Fibroblast of skin of right quadriceps (primary cell): Measurements from ENCODE around the gene TBXAS1.

ENCODE experiments used
- DNase-seq: peaks from one replicate; pipeline ENCODE4 v3.0.0-alpha.2; 2013

TBXAS1 gene

DNA sequence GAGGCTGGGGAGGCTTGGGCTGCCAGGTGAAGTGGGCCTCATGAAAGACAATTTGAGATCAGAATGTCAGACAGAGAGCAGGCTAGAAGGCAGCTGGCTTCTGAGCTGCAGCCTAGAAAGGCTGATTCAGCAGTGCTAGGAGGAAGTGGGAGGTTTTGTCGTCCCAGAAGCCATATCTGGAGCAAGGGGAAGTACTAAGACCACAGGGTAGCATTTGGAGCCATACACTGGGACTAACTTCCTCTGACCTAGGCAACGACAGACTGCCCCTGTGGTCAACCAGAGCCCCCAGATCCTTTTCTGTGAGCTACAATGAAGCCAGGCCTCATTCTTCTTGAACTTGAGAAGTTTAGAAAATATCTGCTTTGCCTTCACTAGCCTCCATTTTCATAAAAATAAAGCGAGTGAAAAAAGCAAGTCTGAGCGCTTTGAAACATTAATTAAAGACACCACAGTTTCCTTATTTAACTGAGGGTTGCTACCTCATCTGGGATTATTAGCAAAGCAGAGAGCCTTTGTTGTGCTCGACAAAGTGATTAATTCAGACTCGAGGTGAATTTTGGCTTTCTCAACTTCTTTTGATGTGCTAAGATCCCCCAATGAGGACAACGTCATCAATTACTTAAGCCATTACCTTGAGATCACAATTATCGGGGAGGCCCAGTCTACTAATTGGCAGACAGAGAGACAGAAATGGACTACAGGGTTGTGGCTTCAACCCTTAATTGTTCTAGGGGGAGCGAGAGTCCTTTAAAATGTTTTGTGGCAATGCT, 26.6 kb downstream of the TBXAS1 start:
- no peak for DNase-seq

DNA sequence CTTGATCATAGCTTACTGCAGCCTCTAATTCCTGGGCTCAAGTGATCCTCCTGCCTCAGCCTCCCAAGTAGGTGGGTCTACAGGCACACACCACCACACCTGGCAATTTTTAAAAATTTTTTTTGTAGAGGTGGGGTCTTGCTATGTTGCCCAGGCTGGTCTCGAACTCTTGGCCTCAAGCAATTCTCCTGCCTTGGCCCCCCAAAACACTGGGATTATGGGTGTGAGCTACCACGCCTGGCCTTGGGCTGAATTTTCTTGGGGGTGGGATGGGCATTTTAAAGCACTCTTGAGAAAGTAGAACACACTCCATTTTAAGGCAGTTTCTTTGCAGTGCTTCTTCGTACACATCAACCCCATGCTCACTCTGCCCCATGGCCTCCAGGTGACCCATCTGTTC, 28.7 kb downstream of the TBXAS1 start:
- DNase-seq: no peak

DNA sequence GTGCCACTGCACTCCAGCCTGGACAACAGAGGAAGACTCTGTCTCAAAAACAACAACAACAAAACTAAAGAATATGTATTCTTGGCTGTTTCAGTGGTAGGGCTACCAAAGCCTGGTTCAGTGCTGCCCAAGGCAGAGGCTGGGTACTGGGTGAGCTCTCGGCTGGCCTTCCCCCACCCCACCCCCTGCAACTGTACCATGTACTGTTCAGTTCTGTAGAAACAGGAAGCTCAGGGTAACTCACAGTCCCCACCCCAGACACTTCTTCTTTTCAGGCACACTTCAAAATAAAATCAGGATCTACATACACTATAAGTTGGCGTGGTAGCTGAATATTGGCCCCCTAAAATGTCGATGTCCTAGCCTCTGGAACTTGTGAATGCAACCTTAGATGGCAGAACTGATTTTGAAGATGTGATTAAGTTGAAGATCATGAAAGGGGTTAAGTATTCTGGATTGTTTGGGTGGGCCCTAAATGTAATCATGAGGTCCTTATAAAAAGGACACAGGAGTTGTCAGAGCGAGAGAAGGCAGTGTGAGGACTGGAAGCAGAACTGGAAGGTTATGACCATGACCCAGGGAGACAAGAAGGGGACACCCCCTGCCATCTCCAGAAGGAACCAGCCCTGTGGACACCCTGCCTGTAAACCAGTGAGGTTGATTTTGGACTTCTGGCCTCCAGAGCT, 31.2 kb downstream of the TBXAS1 start:
- no peak for DNase-seq

DNA sequence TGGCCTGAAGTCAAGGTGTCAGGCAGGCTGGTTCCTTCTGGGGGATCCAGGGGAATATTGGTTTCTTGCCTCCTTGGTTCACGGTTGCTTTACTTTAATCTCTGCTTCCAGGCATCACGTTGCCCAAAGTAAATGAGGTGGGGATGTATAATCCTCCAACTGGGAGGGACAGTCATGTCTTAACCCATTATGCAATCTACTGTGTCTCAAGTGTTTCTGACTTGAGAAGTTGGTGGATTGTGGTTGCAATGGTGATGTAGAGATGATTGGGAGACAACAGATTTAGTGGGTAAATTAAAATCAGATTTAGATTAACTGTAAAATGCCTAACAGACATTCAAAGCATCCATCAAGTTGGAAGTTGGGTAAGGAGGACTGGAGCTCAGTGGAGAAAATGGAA, 32.7 kb downstream of the TBXAS1 start:
- DNase-seq: no peak

DNA sequence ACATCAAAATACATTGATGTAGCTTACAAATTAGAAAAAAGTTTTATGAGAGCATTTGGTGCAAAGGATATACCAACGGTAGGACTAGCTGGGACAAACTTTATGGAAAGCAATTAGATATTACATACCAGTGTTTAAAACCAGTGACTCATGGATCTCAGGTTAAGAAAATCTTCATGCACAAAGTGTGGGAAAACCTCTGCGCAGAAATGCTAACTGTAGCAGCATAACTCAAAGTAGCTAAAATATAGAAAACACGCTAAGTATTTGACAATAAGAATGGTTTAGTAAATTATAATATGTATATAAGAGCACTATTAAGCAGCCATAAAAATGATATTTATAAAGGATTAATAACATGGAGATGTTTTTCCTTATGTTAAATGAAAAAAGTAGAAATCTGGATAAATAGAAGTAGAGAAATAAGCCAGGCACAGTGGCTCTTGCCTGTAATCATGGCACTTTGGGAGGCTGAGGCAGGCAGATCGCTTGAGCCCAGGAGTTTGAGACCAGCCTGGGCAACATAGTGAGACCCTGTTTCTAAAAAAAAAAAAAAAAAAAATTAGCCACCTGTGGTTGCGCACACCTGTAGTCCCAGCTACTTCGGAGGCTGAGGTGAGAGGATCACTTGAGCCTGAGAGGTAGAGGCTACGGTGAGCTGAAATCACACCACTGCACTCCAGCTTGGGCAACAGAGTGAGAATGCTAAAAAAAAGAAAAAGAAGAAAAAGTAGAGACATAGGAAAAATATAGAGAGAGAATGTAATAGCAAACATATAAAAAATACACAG, 37.2 kb downstream of the TBXAS1 start:
- no peak for DNase-seq

DNA sequence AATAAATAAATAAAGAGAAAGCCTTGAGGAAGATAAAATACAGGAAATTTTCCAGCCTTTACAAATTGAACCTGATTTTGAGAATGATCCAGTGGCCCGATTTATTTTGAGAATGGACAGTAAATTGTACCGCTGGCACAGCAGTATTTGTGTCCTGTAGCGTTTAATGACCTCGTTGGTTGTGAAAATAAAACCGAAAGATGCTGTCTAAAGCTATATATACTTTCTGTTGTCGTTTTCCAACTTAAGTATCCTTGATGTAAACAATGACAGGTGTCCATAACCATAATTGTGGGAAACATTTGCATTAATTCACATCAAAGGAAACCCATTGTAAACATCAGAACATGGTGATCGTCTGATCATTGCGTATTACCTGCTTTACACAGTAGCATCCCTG, 38.8 kb downstream of the TBXAS1 start:
- no peak for DNase-seq

DNA sequence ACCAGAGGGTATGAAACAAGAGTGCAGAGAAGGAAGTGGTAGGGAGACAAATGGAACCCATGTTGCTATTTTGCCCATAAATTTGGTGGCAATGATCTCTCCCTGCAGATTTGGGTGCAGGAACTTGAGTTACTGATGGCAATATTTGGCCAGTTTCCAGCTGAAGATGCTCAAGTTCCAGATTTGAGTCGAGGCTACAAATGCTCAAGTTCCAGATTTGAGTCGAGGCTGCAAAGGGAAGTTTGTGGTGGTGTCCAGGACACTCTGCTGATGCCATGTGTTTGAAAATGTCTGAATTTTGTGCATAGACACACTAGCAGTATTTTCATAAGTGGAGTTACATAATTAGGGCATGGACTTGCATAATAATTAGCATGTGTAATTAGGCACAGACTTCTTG, 40.8 kb downstream of the TBXAS1 start:
- no peak for DNase-seq

DNA sequence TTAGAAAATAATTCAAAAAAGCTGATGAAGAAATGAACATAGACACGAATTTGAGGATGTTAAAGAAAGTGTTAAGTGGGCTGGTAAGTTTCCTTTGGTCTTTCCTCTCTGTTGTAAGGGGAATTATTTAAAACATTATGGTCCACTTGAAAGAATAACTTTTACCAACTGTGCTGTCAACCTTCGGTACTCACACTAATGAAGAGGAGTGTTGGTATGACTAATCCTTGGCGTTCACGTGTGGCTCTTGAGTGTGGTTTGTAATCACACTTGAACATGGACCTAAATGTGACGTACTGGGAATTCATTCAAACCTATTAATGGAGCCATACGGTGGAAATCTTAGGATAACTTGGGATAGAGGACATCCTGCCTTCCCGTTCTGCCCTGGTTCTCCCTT, 41.3 kb downstream of the TBXAS1 start:
- no peak for DNase-seq

DNA sequence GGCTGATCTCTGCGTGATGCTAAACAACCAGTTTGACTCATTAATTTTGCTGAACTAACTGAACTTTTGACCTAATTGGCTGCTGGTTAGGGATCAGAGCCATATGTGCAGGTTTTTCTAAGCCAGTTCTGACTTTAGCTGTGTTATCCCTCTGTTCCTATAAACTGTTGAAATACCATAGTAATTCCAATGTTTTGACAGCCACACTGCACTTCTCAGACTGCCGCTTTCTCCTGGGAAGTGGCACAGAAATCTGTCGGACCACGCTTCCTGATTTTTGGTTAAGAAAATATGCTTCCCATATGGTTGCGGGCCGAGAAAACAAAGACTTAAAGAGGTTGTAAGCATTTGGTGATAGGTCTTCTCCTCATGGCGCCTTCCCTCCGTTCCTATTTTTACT, 42.3 kb downstream of the TBXAS1 start:
- DNase-seq: peak; percentile 64

DNA sequence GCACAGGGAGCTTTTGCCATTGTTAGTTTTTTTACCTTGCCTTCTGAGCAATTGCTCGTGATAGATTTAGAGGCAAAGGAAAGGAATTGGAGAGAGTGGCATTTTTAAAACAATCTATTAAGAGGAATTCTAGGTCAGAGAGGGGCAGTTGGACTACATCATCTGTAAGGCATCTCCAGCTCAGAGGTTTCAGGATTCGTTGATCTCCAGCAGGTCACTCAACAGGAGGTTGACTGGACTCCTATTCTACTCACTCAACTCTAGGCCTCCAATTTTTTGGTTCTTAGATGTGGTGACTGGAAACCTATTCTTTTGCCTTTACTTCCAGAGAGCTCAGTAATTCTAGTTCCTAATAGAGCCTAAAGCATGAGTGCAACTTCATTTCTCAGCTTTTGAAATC, 42.8 kb downstream of the TBXAS1 start:
- no peak for DNase-seq

DNA sequence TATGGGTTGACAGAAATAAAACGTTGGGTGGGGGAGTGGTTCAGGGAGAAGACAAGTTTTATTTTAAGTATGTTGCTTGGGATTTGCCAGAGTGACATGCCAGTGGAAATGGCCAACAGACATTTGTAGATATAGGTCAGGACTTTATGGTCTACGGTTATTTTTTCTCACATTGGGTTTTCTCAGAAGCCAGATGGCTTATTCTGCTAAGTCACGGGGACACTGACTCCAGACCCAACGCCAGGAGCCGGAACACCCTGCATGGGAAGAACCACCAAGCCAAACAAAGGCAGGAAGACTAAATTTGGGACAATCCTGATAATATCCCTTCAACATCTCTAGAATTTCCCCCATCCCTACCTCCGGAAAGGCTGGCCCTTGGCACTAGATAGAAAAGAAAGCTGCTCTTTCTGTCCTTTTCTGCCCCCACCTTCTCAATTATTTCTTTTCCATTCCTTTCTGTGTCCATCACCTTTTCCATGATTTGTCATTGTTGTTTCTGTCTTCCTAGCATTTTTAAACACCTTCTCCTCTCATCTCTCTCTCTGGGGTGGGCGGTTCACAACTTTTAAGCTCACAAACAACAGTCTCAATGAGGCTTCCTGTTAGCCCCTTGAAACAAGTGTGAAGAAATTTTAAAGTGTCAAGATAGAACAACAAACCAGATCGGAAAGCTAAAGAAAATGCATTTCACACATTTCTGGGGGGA, 44.7 kb downstream of the TBXAS1 start:
- no peak for DNase-seq

DNA sequence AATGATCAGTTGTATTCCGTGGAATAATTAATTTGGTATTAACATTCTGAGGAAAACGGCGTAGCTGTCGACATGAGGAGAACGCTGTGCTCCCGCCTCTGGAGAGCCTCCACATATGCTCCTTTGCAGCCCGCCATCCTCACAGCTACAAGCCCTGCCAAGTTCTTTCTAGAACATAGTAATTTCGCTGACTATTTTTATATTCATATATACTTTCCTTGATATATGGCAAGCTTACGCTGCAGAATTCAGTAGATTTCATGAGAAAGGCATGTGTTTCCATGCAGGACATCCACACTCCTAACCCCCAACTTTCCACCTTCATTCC, 45.2 kb downstream of the TBXAS1 start:
- DNase-seq: no peak

DNA sequence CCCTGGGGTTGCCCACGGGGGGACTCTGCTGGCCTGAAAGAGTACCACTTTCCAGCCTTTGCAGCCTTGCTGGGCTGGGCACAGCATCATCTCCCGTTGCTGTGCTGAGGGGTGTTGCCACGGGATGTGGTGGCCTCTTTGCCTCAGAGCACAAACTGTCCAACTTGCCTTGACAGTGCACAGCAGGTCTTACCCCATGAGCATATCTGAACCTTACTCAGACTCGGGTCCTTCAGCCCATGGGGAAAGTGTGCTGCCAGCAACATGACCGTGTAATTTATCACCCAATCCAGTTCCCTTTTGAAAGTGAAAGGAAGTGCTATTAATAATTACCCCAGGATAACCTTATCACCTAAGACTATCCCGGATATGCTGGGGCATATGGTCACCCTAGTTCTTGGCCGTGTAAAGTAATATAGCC, 46.8 kb downstream of the TBXAS1 start:
- no peak for DNase-seq

DNA sequence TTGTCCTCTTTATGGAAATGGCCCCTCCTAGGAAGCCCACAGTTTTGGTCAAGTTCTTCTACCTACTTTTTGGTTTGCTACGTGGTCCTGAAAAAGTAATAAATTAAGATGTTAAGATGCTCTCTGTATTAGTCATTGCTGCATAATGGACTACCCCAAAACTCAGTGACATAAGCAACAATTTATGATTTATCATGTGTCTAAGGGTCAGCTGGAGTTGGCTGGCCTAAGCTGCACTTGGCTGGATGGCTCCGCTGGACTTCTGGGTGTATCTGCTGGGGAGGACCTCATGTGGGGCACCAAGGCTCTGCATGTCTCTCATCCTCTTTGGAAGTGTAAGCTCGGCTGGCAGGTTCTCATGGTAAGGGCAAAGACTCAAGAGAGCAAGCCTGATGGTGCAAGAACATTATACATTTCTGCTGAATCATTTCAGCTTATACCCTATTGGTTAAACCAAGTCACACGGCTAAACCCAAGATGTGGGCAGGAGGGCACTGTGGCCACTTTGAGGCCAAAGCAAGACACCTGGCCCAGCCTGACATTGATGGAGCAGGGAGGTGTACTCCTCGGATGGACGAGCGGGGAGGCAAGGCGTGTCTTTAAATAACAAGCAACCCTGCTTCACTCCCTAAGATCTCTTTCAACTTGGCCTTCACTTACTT, 47.7 kb downstream of the TBXAS1 start:
- DNase-seq: no peak

DNA sequence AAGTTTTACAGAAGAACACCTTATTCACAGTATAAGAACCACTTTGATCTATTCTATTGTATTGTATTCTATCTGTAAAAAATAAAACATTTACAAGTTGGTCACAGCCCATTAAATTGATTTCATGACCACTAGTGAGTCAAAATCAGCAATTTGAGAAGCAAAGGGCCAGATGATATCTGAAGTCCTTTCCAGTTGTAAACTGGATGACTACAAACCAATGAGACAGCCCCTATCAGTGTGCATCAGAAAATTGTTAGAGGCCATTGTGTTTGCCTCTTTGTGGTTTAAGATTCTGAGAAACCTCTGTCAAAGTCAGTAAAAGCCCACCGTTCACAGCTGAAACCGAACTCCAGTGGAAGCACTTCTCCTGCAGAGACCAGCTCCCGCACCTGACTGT, 54.8 kb downstream of the TBXAS1 start:
- DNase-seq: no peak

DNA sequence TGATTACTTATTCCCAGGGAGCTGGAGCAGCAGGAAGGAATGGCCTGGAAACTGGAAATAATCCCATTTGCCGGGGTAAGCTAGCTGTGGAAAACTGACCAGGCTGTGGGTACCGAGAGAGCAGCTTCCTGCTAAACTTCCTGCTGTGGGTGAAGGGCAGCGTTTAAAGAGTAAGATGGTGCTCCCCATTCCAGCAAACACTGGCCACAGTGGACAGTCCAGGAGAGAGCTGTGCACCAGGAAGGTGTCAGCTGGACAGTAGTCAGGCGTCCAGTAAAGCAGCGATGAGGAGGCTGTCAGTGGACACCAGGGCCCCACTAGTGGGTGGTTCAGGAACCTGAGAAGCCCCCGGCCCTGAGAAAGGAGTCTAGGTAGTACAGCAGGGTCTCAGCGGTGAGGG, 55.4 kb downstream of the TBXAS1 start:
- DNase-seq: no peak

DNA sequence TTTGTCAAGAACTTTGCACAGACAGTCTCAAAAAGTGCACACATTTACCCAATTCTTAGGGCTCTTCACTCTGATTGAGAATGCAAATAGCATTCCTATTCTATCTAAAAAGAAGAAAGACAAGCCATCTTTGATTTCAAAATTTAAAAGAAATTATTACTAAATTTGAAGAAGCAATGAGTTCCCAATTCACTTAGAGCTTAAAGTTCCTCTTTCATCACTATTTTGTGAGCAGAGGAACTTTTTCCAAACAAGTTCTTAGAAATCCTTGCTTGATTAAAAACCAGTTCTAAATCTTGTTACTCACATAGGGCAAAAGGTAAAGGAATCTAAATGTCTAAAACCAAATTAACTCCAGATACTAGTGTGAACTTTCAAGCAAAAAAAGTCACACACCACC, 56.4 kb downstream of the TBXAS1 start:
- DNase-seq: no peak

DNA sequence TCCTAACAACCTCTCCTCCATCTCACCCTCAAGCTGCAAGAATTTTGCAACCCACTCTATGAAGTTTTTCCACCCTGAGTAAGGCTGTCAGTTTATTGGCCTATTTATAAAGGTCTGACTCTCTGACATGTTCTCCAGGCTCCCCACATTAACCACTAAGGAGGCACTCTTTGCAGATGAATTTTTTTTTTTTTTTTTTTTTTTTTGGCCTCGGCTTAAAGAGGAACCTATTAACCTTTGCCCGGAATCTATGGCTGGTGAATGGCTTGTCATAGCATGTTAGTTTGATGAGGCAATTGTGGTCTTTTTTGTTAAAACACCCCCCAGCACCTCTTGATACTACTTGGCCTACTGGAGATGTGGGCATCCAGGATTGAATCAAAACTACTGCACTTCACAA, 57.1 kb downstream of the TBXAS1 start:
- peak; percentile 13 for DNase-seq

DNA sequence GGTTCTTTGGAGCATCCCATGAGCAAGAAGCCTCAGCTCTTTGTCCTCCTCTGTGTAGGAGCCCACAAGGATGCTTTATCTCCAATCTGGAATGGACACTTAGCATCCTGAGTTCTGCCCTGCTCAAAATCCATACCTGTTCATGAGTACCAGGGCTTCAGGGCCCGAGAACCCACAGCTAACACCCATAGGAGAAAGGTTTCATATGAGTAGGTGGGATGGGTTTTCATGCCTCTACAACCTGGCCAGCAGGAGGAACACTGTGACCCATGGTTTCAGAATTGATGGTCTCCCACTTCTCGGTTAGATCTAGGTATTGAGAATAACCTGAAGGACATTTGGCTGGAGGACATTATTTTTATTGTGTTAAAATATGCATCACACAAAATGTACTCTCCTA, 57.8 kb downstream of the TBXAS1 start:
- no peak for DNase-seq

DNA sequence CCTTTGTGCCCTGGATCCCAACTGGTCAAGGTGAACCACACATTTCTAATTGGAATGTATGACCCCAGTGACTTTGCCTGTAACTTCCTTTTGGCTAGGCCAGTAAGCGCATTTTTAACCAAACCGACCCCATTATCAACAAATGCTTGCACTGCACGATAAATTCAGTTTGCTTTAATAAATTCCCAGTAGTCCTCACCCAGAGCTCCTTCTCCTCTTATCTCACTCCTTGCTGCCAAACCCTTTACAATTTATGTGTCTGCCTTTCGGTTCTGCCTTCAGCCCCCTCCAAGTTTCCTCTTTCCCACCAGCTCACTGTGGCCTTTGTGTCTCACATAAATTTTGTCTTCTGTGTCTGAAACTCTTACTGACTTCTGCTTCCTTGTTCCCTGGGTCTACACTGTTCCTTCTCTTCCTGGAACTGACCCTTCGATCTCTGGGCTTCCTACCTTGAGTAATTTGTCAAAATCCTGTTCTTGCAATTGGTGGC, 59.0 kb downstream of the TBXAS1 start:
- DNase-seq: no peak

DNA sequence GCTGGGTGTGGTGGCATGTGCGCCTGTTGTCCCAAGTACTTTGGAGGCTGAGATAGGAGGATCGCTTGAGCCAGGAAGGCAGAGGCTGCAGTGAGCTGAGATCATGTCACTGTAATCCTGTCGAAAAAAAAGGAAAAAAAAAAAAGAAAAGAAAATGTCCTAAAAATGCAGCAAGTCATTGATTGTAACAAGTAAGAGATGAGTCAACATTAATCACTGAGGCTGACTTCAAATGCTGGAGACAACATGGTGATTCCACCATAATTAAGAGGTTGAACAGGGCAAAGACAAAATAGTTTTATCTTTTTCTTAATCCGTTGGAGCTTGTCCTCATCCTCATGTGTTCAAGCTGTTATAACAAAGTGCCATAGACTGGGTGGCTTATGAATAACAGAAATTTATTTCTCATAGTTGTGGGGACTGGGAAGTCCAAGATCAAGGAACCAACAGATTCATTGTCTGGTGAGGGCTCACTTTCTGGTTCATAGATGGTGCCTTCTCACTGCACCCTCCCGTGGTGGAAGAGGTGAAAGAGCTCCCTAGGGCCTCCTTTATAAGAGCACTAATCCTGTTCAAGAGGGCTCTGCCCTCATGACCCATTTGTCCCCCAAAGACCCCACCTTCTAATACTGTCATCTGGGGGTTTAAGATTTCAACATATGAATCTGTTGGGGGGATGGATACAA, 60.3 kb downstream of the TBXAS1 start:
- DNase-seq: peak; percentile 52

DNA sequence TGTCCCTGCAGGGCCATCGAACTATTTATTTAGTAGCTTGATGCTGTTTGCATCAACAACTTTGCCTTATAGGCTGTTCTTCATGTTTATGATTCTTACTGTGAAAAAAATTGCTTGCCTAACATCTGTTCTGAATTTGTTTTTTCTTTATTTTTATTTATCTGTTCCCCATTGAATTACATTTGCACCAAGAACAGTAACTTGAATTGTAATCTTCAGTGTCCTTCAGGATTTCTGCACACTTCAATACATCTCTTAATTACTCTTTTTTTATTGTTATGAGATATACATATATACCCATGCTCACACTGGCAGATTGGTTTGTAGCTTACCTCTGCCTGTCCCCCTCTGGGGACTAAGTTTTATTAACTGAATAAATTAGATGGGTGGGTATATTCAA, 64.4 kb downstream of the TBXAS1 start:
- DNase-seq: no peak
